Amygdala (tissue), 56 donors: ENCODE results near the gene MYRIP.
"Not testable (repeated sequence)": the region's sequence is repeated elsewhere in the genome, so short reads cannot be mapped to it uniquely, and the experiment has no call there.

Experiments
- DNase-seq, 56 donors: peaks; one replicate each; lab custom pipeline; 2025; lab: John Stamatoyannopoulos, UW

Gene MYRIP

DNA sequence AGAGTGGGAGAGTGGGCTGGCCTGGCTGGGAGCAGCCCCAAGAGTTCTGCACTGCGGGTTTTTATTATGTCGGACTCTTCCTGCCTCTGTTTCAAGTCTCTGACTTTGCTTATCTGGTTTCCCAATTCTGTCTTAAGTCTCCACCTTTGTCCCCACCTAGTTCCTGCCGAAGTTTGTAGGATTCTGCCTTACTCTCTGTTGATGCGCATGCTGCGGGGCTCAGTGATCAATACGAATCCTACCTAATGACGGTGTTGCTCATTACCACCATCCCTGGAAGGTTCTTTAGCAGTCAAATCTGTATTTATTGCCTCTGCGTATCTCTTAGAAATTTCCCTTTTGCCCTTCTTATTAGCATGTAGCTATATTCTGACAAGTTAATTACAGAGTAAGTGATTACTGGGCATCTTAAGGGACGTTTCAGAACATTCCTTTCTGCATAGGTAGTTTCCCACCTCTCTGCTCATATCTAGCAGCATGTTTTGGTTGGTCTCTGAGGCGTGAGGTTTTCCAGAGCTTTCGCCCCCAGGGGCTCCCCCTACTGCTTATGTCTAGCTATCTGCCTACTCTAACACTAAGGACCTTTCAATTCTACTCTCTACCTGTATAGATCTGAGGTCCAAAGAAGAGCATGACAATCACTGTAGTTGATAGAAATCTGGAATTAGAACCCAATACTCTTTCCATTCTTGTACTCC is 264.1 kb downstream of the MYRIP start:
- DNase-seq: no peak

DNA sequence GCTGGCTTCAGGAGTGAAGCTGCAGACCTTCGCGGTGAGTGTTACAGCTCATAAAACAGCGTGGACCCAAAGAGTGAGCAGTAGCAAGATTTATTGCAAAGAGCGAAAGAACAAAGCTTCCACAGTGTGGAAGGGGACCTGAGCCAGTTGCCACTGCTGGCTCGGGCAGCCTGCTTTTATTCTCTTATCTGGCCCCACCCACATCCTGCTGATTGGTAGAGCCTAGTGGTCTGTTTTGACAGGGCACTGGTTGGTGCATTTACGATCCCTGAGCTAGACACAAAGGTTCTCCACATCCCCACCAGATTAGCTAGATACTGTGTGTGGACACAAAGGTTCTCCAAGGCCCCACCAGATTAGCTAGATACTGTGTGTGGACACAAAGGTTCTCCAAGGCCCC is 267.7 kb downstream of the MYRIP start:
- DNase-seq: not testable (repeated sequence)

DNA sequence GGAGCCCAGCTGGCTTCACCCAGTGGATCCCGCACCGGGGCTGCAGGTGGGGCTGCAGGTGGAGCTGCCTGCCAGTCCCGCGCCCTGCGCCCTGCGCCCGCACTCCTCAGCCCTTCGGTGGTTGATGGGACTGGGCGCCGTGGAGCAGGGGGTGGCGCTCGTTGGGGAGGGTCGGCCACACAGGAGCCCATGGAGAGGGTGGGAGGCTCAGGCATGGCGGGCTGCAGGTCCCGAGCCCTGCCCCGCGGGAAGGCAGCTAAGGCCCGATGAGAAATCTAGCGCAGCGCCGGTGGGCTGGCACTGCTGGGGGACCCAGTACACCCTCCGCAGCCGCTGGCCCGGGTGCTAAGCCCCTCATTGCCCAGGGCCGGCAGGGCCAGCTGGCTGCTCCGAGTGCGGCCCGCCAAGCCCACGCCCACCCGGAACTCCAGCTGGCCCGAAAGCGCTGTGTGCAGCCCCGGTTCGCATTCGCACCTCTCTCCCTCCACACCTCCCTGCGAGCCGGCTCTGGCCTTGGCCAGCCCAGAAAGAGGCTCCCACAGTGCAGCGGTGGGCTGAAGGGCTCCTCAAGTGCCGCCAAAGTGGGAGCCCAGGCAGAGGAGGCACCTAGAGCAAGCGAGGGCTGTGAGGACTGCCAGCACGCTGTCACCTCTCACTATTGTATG is 268.6 kb downstream of the MYRIP start:
- DNase-seq: not testable (repeated sequence)

DNA sequence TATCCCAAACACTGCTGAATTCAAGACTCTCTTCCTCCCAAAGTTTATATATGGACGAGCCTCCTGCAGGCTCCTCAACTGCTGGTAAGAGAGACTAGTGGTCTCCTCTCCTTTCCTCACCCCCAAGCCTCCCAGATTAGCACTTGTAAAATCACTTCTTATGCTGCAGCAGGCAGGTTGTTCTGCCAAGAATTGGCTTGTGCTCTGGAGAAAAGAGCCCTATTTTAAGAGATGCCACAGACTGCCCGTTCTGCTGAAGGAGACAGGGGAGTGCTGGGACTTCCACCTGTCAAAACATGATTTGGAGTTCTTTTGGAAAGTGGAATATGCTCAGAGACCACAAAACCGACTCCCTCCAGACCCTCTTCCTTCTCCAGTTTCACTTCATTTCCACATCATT is 269.2 kb downstream of the MYRIP start:
- DNase-seq: no peak

DNA sequence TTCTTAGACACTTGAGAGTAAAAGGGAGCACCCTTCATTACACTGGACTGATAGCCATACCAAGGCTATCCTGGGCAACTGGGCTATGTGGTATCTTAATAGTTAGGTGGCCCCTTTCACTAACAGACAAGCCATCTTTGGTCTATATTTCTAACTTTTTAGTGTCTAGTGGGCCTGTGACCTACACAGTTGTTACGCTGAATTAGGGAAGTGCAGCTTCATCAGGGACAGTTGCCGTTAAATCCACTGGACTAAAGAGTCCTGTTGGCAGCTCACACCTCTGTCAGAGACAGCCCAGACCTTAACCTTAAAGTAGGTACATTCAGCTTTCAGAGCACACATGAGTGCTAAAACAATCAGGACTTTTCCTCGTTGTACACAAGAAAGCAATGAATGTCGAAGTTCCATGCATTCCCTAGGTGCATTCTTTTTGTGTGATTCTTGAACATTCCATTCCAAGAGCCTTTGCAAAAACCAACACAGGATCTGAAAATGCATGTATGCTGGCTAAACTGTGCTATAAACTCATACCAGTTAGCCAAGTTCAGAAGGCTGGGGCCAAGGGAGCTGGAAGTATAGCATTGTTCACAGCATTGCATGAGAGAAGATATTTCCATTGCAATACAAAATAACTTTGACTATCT is 269.9 kb downstream of the MYRIP start:
- DNase-seq: no peak

DNA sequence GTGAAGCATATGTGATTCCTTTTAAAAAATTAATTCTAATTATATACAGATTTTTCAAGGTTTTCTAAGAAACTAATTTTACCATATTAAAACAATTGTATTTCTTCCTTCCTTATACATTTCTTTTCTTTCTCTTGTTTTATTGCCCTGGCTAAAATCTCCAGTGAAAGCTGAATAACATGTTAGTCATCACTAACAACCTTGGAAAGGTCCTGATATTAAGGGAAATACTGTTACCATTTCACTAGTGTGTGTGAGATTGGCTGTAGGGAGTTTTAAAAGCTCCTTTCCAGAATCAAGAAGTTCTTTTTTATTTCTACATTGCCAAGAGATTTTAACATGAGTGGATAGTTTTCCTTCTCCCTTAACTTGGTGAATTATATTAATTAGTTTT is 270.4 kb downstream of the MYRIP start:
- DNase-seq: no peak

DNA sequence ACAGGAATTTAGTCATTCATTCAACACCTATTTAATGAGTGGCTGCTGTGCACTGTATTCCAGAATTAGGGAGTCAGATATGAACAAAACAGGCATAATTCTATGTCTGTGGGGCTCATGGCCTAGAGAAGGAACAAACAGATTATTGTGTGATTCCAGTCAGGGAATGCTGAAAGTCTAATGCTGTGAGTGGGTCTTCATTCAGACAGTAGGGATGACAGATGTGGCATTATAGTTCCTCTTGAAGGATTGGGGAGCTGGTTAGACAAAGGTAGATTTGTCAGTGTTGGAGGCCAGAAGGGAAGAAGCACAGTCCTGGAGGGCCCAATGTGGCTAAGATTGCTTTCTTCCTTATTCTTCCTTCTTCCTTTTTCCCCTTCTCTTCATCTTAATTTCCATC is 273.7 kb downstream of the MYRIP start:
- DNase-seq: no peak

DNA sequence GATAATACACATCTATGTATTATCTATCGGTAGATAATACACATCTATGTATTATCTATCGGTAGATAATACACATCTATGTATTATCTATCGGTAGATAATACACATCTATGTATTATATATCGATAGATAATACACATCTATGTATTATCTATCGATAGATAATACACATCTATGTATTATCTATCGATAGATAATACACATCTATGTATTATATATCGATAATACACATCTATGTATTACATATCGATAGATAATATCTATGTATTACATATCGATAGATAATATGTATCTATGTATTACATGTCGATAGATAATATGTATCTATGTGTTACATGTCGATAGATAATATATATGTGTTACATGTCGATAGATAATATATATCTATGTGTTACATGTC is 275.0 kb downstream of the MYRIP start:
- not testable (repeated sequence) for DNase-seq

DNA sequence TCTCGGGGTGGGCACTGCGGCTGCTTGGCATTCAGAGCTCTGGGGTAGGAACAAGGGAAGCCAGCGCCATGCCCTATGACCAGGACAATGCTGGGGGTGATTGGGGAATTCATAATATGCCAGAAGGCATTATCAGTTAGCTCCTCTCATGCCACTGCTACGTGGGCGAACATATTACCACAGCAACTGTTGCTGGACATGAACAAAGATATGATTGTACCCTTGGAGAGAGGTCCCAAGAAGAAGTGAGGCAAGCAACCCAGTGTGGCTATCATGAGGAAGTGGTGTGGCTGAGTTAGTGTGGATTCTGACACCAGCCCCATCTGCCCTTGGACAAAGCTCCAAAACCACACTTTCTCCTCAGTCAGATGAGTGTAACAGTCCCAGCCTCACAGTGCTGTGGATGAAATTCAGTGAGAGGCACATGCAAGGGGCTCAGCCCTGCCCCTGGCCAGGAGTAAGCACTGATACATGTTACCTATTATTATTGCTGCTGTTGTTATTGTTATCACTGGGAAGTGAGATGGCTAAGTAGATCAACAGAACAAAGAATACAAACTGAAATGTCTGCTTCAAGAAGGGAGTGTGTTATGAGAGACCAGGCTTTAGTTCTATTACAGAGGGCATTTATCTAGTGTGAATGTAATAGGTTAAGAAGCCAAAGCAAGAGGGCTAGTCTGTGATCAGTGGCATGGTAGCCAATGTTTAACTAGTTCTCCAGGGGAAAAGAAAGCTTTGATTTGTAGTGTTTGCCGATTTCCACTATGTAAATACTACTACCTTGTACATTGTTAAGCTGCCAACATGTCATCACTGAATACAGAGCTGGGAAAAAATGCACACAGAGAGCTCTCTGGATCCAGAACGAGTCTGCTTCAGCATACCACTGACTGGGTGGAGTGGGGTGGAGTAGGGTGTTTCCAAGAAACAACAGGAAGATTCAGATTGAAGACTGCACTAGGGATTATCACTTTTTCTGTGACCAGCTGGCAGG is 277.8 kb downstream of the MYRIP start:
- DNase-seq: no peak

DNA sequence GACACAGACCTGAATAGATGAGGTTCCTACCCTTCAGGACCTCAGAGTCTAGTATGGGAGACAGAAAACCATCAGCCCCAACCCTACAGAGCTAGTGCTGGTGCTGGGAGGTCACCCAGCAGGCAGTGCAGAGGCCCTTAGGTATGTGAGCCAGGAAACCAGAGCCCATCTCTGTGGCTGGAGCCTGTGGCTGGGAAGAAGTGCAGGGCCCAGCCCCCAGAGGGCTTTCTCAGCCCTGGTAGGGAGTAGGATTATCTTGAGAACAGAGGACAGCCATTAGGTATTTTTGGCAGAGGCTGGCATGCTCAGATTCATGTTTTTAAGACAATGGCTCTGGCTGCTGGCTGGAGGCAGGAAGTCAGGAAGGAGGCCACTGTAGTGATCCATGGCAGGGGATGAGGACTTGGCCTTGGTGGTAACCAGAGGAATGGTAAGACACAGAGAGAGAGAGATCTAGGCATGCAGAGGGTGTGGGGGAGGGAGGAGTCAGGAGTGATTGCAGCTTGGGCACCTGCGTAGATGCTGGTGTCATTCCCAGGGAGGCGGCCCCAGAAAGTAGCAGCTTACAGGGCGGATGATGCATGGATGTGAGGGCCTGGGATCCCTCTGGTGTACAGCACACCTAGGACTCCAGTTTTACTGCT is 279.2 kb downstream of the MYRIP start:
- no peak for DNase-seq

DNA sequence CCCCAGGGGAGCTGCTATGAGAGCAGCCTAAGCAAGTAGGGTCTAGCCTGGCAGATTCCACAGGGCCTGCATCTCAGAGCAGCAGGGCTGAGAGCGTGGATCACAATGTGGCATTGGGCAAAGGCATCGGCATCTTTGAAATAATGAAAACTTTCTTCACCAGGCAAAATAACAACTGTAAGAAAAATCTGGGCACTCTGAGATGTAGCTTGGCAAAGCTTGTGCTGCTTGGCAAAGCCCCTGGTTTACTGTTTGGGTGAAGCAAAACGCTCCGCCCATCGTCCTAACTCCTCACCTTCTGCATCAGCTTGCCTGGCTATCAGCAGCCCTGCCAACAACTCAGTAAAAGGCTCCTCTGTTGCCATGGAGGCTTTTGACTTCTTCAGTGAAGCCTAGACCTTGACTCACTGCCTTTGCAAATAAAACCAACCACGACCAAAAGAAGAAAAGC is 287.3 kb downstream of the MYRIP start:
- peak in 19 of 56 donors; percentile 2 to 55 (median 23) for DNase-seq

DNA sequence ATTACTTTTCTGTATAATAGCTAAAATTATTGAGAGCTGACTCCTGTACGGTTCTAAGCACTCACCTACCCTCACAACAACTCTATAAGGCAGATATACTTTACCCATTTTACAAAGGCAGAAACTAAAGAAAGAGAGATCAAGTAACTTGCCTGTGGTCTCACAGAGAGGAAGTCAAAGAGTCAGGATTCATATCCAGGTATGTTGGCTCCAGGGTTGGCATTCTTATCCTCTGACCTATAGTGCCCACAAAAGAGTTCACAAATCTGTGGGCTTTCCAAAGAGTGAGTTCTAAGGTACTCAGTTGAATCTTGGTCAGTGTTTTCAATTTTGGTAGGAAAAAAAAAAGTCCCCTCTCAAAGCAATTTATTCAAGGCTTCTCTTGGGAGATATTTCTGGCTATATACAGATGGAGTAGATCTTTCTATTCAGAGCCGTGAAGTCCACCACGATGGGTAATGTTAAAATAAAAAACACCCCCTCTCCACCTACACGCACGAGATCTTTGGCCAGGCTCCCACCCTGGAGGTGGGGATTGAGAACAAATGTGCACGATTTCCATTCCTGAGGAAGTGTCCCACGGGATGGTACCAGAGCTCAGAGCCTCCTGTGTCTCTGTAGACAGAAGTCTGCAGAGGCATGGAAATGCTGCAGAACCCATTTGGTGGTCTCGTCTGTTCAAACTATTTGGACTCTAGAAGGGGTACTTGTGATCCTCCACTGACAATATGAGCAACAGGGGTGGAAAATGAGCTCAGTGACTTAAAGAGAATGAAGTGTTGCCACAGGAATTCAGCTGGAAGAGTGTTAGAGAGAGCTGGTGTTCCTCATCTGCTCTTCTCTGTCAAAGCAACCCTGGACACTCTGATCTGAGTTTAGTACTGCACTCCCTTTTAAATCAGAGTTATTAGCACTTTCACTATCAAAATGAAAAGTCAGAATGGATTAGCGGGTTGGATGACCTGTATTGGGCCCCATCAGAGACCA is 288.0 kb downstream of the MYRIP start:
- DNase-seq: peak in 1 of 56 donors; percentile 16

DNA sequence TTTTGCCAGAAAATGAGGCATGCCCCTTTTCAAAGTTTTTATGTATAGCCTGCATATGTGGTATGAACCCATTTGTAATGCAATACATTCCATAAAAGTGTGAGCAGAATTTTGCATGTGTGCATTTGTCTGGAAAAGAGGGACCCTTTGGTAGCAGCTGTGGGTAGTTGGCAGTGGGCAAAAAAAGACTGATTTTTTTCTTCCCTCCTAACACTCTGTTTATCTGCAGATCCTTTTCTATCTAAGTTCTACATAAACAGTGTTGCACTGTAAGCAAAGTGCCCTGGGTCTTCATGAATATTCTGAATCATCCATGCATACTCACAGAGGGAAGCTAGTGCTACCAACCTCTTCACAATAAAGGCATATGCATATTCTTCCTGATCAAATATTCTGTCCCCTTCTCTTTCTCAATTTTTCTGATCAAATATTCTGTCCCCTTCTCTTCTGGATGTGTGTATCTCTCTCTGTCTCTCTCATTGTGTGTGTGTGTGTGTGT is 288.9 kb downstream of the MYRIP start:
- DNase-seq: no peak

DNA sequence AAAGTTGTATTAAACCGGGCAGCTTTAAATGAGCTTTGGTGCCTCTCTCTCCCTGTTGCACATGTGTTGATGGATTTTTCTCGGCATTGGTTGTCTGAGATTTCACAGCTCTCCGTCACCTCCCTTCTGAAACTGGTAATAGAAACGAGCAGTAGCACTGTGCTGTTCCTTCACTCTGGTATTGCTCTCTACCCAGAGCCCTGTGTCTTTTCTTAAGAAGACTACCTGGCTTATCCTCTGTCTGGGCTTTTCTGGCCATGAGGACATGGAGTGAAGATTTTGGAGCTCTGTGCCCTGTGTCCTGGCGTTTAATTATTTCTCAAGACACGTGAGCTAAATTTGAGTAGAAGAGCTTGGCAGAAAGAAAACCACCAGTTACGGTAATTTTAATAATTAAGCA is 290.5 kb downstream of the MYRIP start:
- DNase-seq: peak in 2 of 56 donors; percentile 14 to 19

DNA sequence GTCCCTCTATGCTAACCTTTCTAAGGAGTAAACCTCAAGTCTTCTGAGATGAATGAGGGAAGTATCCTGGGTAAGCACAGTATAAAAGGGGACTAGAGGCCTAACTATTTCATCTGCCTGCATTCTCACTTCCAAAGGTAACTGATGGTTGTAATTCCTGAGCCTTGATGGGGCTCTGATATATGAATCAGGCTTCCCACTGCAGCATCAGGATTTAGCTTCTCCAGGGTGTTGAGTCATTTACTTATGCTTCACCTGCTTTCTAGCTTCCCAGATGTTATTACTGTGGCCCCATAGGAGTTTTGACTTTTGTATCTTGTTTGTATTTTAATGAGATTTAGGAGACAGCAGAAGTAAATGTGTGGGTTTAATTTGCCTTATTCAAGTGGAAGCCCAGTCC is 292.8 kb downstream of the MYRIP start:
- DNase-seq: no peak

DNA sequence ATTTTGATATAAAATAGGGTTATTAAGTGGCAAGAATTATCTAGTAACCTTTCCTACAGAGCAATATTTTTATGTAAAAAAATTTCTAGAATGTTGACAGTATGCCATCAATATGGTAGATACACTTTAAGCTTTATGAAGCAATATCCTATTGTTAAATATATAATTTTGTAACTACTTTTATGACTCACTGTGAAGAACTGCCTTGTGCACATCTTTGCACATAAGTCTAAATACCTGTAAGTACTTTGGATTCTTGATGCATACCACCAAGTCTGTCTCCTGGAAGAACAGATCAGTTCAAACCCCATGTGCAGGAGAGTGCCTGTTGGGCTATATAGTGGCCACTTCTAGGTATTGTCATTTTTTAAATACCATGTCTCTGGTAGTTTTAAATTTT is 294.4 kb downstream of the MYRIP start:
- no peak for DNase-seq

DNA sequence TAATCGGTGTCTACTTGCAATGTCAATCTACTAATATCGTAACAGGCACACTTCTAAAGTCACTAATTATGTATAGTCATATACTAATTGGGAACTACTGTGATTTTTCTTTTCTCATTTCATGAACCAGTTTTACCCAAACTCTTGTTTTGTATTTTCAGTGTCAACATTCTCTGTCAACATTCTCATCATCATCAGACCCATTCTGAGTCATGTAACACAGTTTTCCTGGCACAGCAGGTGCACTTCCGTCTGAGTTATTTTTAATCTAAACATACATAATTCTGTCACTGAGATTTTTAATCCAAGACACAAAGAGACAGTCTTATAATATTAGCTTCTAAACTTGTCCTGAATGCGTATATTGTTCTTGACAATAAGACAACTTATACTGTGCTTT is 295.0 kb downstream of the MYRIP start:
- DNase-seq: no peak

DNA sequence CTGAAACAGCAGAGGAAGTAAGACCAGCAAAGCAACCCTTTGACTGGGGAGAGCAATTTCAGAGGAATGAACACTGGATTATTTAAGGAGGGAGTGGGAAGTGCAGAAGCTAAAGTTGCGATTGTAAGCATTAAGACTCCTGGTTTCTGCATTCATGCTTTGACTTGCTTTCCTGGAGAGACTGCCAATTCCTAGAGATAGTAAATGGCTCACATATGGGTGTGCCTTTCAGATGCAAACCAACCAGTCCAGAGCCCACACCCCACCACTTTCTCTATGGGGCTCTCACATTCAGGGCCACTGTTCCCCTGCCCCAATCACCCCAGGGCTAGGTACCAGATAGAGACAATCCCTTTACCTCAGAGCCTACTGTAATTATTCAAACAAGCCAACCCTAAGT is 299.2 kb downstream of the MYRIP start:
- no peak for DNase-seq
